Kidney tubule cell (primary cell): ENCODE measurements around the gene CRYM.

Experiments
- DNase-seq: peaks from one replicate; pipeline ENCODE4 v3.0.0-alpha.2; 2018; ENCODE audit warnings: low spot score

The CRYM gene

GRCh38 chr16:21244518-21245215, 33.4 kb downstream of the CRYM start:
- no peak for DNase-seq

GRCh38 chr16:21242756-21243155, 35.3 kb downstream of the CRYM start:
- DNase-seq: no peak

GRCh38 chr16:21239646-21240045, 38.4 kb downstream of the CRYM start:
- DNase-seq: no peak

- DNase-seq: no peak
These were observed 41.3 kb downstream of the CRYM start for GRCh38 chr16:21236831-21237230.

- no peak for DNase-seq
These were observed 42.9 kb downstream of the CRYM start for GRCh38 chr16:21235199-21235585.

GRCh38 chr16:21233521-21234150, 44.5 kb downstream of the CRYM start, which contains the start of gene ANKS4B:
TSS of gene ANKS4B (plus strand) at chr16:21233699. CDS start at chr16:21233738, 39 bp downstream.
- peak; percentile 2 for DNase-seq

- no peak for DNase-seq
These were observed 45.0 kb downstream of the CRYM start for GRCh38 chr16:21233045-21233520.

- no peak for DNase-seq
These were observed 49.7 kb downstream of the CRYM start for GRCh38 chr16:21228361-21228872.

GRCh38 chr16:21227866-21228265, 50.2 kb downstream of the CRYM start:
- no peak for DNase-seq

GRCh38 chr16:21226749-21227148, 51.3 kb downstream of the CRYM start:
- no peak for DNase-seq

- DNase-seq: no peak
These were observed 53.3 kb downstream of the CRYM start for GRCh38 chr16:21224800-21225199.

- no peak for DNase-seq
These were observed 54.3 kb downstream of the CRYM start for GRCh38 chr16:21223787-21224186.

GRCh38 chr16:21222495-21223337, 55.4 kb downstream of the CRYM start:
- DNase-seq: peak; percentile 90

- no peak for DNase-seq
These were observed 58.5 kb downstream of the CRYM start for GRCh38 chr16:21219551-21219950.

GRCh38 chr16:21218153-21218552, 59.9 kb downstream of the CRYM start:
- DNase-seq: no peak

- no peak for DNase-seq
These were observed 61.0 kb downstream of the CRYM start for GRCh38 chr16:21217121-21217520.

GRCh38 chr16:21214086-21214485, 64.0 kb downstream of the CRYM start:
- DNase-seq: no peak

GRCh38 chr16:21211486-21211885, 66.6 kb downstream of the CRYM start, which contains the start of gene ZP2:
TSS of gene ZP2 (minus strand) at chr16:21211574. CDS start at chr16:21211547, 27 bp downstream.
- DNase-seq: no peak
